Transverse colon (tissue), 3 donors: ENCODE data around the gene TENT4B.

ENCODE experiments used
- CTCF ChIP-seq, 5 experiments: fragments of 200-600 bp in 3 of 5; fragments of 450-650 bp in 2 of 5; sonication (generic) in 3 of 5; IDR thresholded peaks; 1 replicate in 2 of 5; 2 replicates in 3 of 5; pipeline ENCODE4 v1.5.1; 2016 to 2017; ENCODE audit warnings: antibody characterized with exemption in 5 of 5, inconsistent platforms in 3 of 5, mild to moderate bottlenecking in 2 of 5, moderate library complexity in 1 of 5
- POLR2A ChIP-seq: fragments of 450-650 bp; IDR thresholded peaks from one replicate; pipeline ENCODE4 v1.6.1; 2016; ENCODE audit warnings: antibody characterized with exemption, mild to moderate bottlenecking, moderate library complexity

- TF ChIP-seq CTCF (IDR thresholded peaks at IDR 0.05) (no peak), POLR2A (no peak)
Measured at GRCh38 chr16:50219402-50219975, 66.4 kb downstream of the TENT4B start.
